NCI-H1694 (cell line): ENCODE results near the gene MAGEF1.

Source experiments
- DNase-seq: peaks from one replicate; lab custom pipeline; 2025; lab: John Stamatoyannopoulos, UW

MAGEF1 gene

GRCh38 chr3:184725176-184725719, 13.4 kb upstream of the MAGEF1 start:
- DNase-seq: no peak

- DNase-seq: no peak
Observed at GRCh38 chr3:184724699-184725098, 12.8 kb upstream of the MAGEF1 start.

GRCh38 chr3:184719709-184720108, 7.8 kb upstream of the MAGEF1 start:
- DNase-seq: no peak

GRCh38 chr3:184718431-184718830, 6.6 kb upstream of the MAGEF1 start:
- no peak for DNase-seq

GRCh38 chr3:184717399-184717983, 5.6 kb upstream of the MAGEF1 start:
- no peak for DNase-seq

GRCh38 chr3:184716622-184717398, 4.9 kb upstream of the MAGEF1 start:
- no peak for DNase-seq

GRCh38 chr3:184715943-184716621, 4.2 kb upstream of the MAGEF1 start:
- no peak for DNase-seq

- no peak for DNase-seq
Observed at GRCh38 chr3:184713521-184713920, 1.7 kb upstream of the MAGEF1 start.

- DNase-seq: no peak
Observed at GRCh38 chr3:184713040-184713355, 1.1 kb upstream of the MAGEF1 start.

- no peak for DNase-seq
Observed at GRCh38 chr3:184712248-184713039, 580 bp upstream of the MAGEF1 start.

- DNase-seq: no peak
Observed at GRCh38 chr3:184710870-184711492, 883 bp downstream of the MAGEF1 start.

GRCh38 chr3:184703657-184704056, 8.2 kb downstream of the MAGEF1 start:
- no peak for DNase-seq

- no peak for DNase-seq
Observed at GRCh38 chr3:184700759-184701158, 11.1 kb downstream of the MAGEF1 start.

- DNase-seq: no peak
Observed at GRCh38 chr3:184697845-184698244, 14.0 kb downstream of the MAGEF1 start.

- no peak for DNase-seq
Observed at GRCh38 chr3:184696697-184697096, 15.2 kb downstream of the MAGEF1 start.

GRCh38 chr3:184694716-184695115, 17.1 kb downstream of the MAGEF1 start:
- no peak for DNase-seq

- no peak for DNase-seq
Observed at GRCh38 chr3:184694133-184694665, 17.7 kb downstream of the MAGEF1 start.

- peak; percentile 43 for DNase-seq
Observed at GRCh38 chr3:184693011-184693975, 18.6 kb downstream of the MAGEF1 start.

GRCh38 chr3:184691397-184692231, 20.2 kb downstream of the MAGEF1 start:
- no peak for DNase-seq
